B cell (primary cell): ENCODE data around the gene PRKN. TPM values are rescaled to one million over a fixed set of nuclear protein-coding genes. Genes with fewer than 3 reads are reported as not detected.

ENCODE experiments used
- ATAC-seq: fragments of 200-7000 bp; cut with Tn5 transposase; one replicate; pipeline ENCODE4 v1.10.0; 2021; ENCODE audit warnings: low read depth, mild to moderate bottlenecking, moderate number of reproducible peaks, moderate library complexity
- CTCF ChIA-PET: fragments of 350-600 bp; sonication (Branson Sonifier 250); formaldehyde crosslinking; loops from one replicate; lab custom pipeline; 2021; ENCODE audit warnings: antibody characterized with exemption, inconsistent platforms; lab: Charles Lee
- POLR2A ChIA-PET: fragments of 350-600 bp; sonication (Branson Sonifier 250); formaldehyde crosslinking; loops from one replicate; lab custom pipeline; 2021; ENCODE audit warnings: antibody characterized with exemption; lab: Charles Lee
- DNase-seq: peaks from one replicate; pipeline ENCODE4 v3.0.0; 2013
- H2AFZ ChIP-seq: 2 replicates; pipeline ENCODE4 v1.6.1; 2012; ENCODE audit warnings: mild to moderate bottlenecking, low read depth, low read length; ENCODE audit not compliant: insufficient read depth, poor library complexity, severe bottlenecking
- H3K27ac ChIP-seq, 2 donors: 1 replicate in 1 of 2; 2 replicates in 1 of 2; pipeline ENCODE4 v1.5.1; 2012 to 2013; ENCODE audit warnings: low read length in 2 of 2, mild to moderate bottlenecking in 2 of 2, moderate library complexity in 1 of 2
- H3K27me3 ChIP-seq, 4 experiments: fragments of 200-600 bp in 1 of 4; sonication (generic) in 1 of 4; replicated peaks in 1 of 4; 1 replicate in 2 of 4; 2 replicates in 2 of 4; pipeline versions ENCODE4 v1.6.1 to v1.7.0; 2013 to 2016; ENCODE audit warnings: low read length in 3 of 4, mild to moderate bottlenecking in 2 of 4, mixed read lengths in 1 of 4, moderate library complexity in 1 of 4; ENCODE audit not compliant: insufficient read depth in 4 of 4, control insufficient read depth in 3 of 4; ENCODE audit errors: control extremely low read depth in 1 of 4
- H3K36me3 ChIP-seq, 2 experiments: replicated peaks in 1 of 2; 1 replicate in 1 of 2; 2 replicates in 1 of 2; pipeline versions ENCODE4 v1.6.1 to v1.7.1; 2013; ENCODE audit warnings: low read length in 1 of 2; ENCODE audit not compliant: insufficient read depth in 2 of 2, control insufficient read depth in 1 of 2; ENCODE audit errors: control extremely low read depth in 1 of 2, extremely low read depth in 1 of 2
- H3K4me1 ChIP-seq, 2 donors: fragments of 200-600 bp in 1 of 2; sonication (generic) in 1 of 2; 1 replicate in 1 of 2; 2 replicates in 1 of 2; pipeline versions ENCODE4 v1.5.1 to v1.6.1; 2013 to 2017; ENCODE audit warnings: low read length in 2 of 2; ENCODE audit not compliant: control insufficient read depth in 2 of 2, insufficient read depth in 2 of 2
- H3K4me2 ChIP-seq: replicated peaks from 2 replicates; pipeline ENCODE3; 2012; ENCODE audit warnings: mild to moderate bottlenecking, low read depth, low read length; ENCODE audit not compliant: poor library complexity, severe bottlenecking
- H3K4me3 ChIP-seq, 5 experiments: fragments of 200-600 bp in 1 of 5; sonication (generic) in 1 of 5; 1 replicate in 3 of 5; 2 replicates in 2 of 5; pipeline versions ENCODE4 v1.5.1 to v1.7.0; 2011 to 2016; ENCODE audit warnings: low read length in 4 of 5, mild to moderate bottlenecking in 4 of 5, low read depth in 2 of 5, control low read depth in 1 of 5, moderate library complexity in 1 of 5; ENCODE audit not compliant: insufficient read depth in 1 of 5; ENCODE audit errors: control extremely low read depth in 1 of 5, extremely low read depth in 1 of 5
- H3K79me2 ChIP-seq: fragments of 200-600 bp; sonication (generic); one replicate; pipeline ENCODE4 v1.6.0; 2016; ENCODE audit warnings: low read length; ENCODE audit not compliant: control insufficient read depth, insufficient read depth
- H3K9ac ChIP-seq: fragments of 200-600 bp; sonication (generic); 2 replicates; pipeline ENCODE4 v1.6.1; 2017; ENCODE audit warnings: mild to moderate bottlenecking, low read length, moderate library complexity
- H3K9me3 ChIP-seq, 3 donors: one replicate each; pipeline versions ENCODE4 v1.6.1 to v1.7.1; 2013; ENCODE audit warnings: low read length in 2 of 3; ENCODE audit not compliant: control insufficient read depth in 2 of 3, insufficient read depth in 1 of 3; ENCODE audit errors: control extremely low read depth in 1 of 3
- H4K20me1 ChIP-seq: 2 replicates; pipeline ENCODE4 v1.6.0; 2012; ENCODE audit warnings: mild to moderate bottlenecking, low read length; ENCODE audit not compliant: insufficient read depth, control insufficient read depth, poor library complexity, severe bottlenecking
- H3K27ac Mint-ChIP-seq: one replicate; pipeline ENCODE4 v1.8.0; 2021; ENCODE audit warnings: mixed read lengths
- H3K27me3 Mint-ChIP-seq: one replicate; pipeline ENCODE4 v1.8.0; 2021; ENCODE audit warnings: mixed read lengths
- H3K4me1 Mint-ChIP-seq: one replicate; pipeline ENCODE4 v1.8.0; 2021; ENCODE audit warnings: mixed read lengths
- H3K4me3 Mint-ChIP-seq: one replicate; pipeline ENCODE4 v1.8.0; 2021; ENCODE audit warnings: mixed read lengths
- H3K9me3 Mint-ChIP-seq: one replicate; pipeline ENCODE4 v1.8.0; 2022; ENCODE audit warnings: mixed read lengths; ENCODE audit not compliant: insufficient read depth
- CTCF ChIP-seq: fragments of 200-600 bp; IDR thresholded peaks from one replicate; pipeline ENCODE4 v1.8.0; 2022; ENCODE audit warnings: antibody characterized with exemption, mild to moderate bottlenecking
- EZH2 ChIP-seq: IDR thresholded peaks from 2 replicates; pipeline ENCODE4 v1.6.1; 2012; ENCODE audit warnings: borderline replicate concordance, low read depth, mild to moderate bottlenecking, moderate library complexity, low read length; ENCODE audit not compliant: insufficient read depth, poor library complexity, severe bottlenecking
- WGBS: methylation state at CpG from one replicate; pipeline ENCODE4 v1.1.5; 2013; ENCODE audit warnings: missing lambda C conversion rate; ENCODE audit not compliant: insufficient coverage; 5-methylcytosine and 5-hydroxymethylcytosine counted together
- intact Hi-C: fragments of 100-400 bp; cut with micrococcal nuclease; formaldehyde crosslinking; loops from one replicate; pipeline ENCODE4 v1.10.0; 2022
- polyA plus RNA-seq: library from polyadenylated mRNA; depleted of rRNA; stranded (reverse); fragments of >200 nt; gene quantifications from 2 replicates; pipeline ENCODE4 v1.2.3, GENCODE V29; 2012
- total RNA-seq, 2 donors: library from RNA; stranded (reverse); fragments of 120-200 nt in 1 of 2; gene quantifications; 1 replicate in 1 of 2; 2 replicates in 1 of 2; pipeline versions ENCODE4 v1.2.3 to v1.2.4, GENCODE V29; 2013 to 2022

The PRKN gene
- total and polyA plus RNA-seq, 2 donors (not counting 1 experiment from before 2014, with no cell fraction given), result 1.6 to 6.2 TPM

- Histone ChIP-seq H3K9me3 (peaks cover 0 to 5% (median 0%) of the 10 kb centered on the region in 3 donors), H3K4me2 (no peak overlapping the region), H3K4me3 (no peak overlapping the region), H3K27ac (no peak overlapping the region), H2AFZ (no peak overlapping the region), H3K79me2 (no peaks in the 10 kb centered on the region), H3K36me3 (no peaks in the 10 kb centered on the region), H4K20me1 (no peaks in the 10 kb centered on the region), H3K27me3 (no peaks in the 10 kb centered on the region), H3K9ac (no peak overlapping the region), H3K4me1 (no peaks in the 10 kb centered on the region)
- ChIA-PET POLR2A (no interaction called here), CTCF (no interaction called here)
- intact Hi-C loops, result no loop called here
- DNase-seq, result no peak
- TF ChIP-seq CTCF (no peak), EZH2 (no peak)
- H3K27ac Mint-ChIP-seq, result no peak overlapping the region
- no CpG with 5 or more reads among the region's 5 CpGs for WGBS
- H3K9me3 Mint-ChIP-seq, result peaks cover 5% of the 10 kb centered on the region
- ATAC-seq, result no peak
- H3K4me3 Mint-ChIP-seq, result no peak overlapping the region
- H3K4me1 Mint-ChIP-seq, result no peaks in the 10 kb centered on the region
- no peaks in the 10 kb centered on the region for H3K27me3 Mint-ChIP-seq
Measured at GRCh38 chr6:162625846-162626540, 101.6 kb downstream of the PRKN start.

GRCh38 chr6:162622572-162622971 lies 105.0 kb downstream of the PRKN start:
- H3K9me3 Mint-ChIP-seq, result peaks cover under 1% of the 10 kb centered on the region
- H3K4me1 Mint-ChIP-seq, result no peaks in the 10 kb centered on the region
- no peaks in the 10 kb centered on the region for H3K27me3 Mint-ChIP-seq
- H3K4me1 ChIP-seq, result no peaks in the 10 kb centered on the region
- H3K36me3 ChIP-seq, result no peaks in the 10 kb centered on the region
- H3K9ac ChIP-seq, result no peak overlapping the region
- H3K27ac ChIP-seq, result no peak overlapping the region
- H3K79me2 ChIP-seq, result no peaks in the 10 kb centered on the region
- ChIA-PET CTCF (no interaction called here), POLR2A (no interaction called here)
- DNase-seq, result no peak
- no peak overlapping the region for H3K27ac Mint-ChIP-seq
- TF ChIP-seq CTCF (no peak), EZH2 (no peak)
- no peak overlapping the region for H2AFZ ChIP-seq
- no peak for ATAC-seq
- no peaks in the 10 kb centered on the region for H3K27me3 ChIP-seq
- no peak overlapping the region for H3K4me2 ChIP-seq
- intact Hi-C loops, result no loop called here
- 54% methylated on average over 3 of the region's 5 CpGs for WGBS
- no peaks in the 10 kb centered on the region for H4K20me1 ChIP-seq
- no peak overlapping the region for H3K4me3 ChIP-seq
- peaks cover 0 to 5% (median 0%) of the 10 kb centered on the region in 3 donors for H3K9me3 ChIP-seq
- no peak overlapping the region for H3K4me3 Mint-ChIP-seq
